Breast epithelium (tissue), 3 donors: Measurements from ENCODE around the gene TP53I13.

Source experiments
- POLR2A ChIP-seq: fragments of 450-650 bp; IDR thresholded peaks from one replicate; pipeline ENCODE4 v1.6.1; 2016; ENCODE audit warnings: antibody characterized with exemption, mild to moderate bottlenecking, moderate library complexity
- POLR2AphosphoS5 ChIP-seq, 3 donors: sonication (generic); formaldehyde crosslinking; IDR thresholded peaks; one replicate each; pipeline ENCODE4 v1.6.1; 2017; ENCODE audit warnings: antibody characterized with exemption in 3 of 3
- TF ChIP-seq, protein P1 (sequence below), 3 donors: fragments of 450-650 bp; IDR thresholded peaks; one replicate each; pipeline ENCODE4 v1.5.1; 2016 to 2017; ENCODE audit warnings: antibody characterized with exemption in 3 of 3, mild to moderate bottlenecking in 3 of 3, moderate library complexity in 3 of 3

DNA sequence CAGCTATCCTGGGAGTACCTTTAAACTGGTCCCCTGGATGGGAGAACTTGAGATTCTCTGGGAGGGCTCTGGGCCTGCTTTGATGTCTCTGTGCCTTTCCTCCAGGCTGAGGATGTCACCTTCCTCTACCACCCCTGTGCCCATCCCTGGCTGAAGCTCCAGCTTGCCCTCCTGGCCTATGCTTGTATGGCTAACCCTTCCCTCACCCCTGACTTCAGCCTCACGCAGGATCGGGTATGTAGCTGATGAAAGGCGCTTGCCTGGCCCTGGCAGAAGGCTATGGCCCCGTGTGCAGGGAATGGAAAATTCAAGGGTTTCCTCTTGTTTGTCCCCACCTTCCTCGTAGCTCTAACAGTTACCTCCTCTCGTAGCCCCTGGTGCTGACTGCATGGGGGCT, 3.0 kb downstream of the TP53I13 start:
- TF ChIP-seq POLR2A (no peak), POLR2AphosphoS5 (IDR thresholded peaks at IDR 0.05) (no peak)
- TF ChIP-seq, protein P1, sequence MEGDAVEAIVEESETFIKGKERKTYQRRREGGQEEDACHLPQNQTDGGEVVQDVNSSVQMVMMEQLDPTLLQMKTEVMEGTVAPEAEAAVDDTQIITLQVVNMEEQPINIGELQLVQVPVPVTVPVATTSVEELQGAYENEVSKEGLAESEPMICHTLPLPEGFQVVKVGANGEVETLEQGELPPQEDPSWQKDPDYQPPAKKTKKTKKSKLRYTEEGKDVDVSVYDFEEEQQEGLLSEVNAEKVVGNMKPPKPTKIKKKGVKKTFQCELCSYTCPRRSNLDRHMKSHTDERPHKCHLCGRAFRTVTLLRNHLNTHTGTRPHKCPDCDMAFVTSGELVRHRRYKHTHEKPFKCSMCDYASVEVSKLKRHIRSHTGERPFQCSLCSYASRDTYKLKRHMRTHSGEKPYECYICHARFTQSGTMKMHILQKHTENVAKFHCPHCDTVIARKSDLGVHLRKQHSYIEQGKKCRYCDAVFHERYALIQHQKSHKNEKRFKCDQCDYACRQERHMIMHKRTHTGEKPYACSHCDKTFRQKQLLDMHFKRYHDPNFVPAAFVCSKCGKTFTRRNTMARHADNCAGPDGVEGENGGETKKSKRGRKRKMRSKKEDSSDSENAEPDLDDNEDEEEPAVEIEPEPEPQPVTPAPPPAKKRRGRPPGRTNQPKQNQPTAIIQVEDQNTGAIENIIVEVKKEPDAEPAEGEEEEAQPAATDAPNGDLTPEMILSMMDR (IDR thresholded peaks at IDR 0.05) = no peak
